ENCODE measurements around the gene HOPX. TPM values are rescaled to one million over a fixed set of nuclear protein-coding genes. Genes with fewer than 3 reads are reported as not detected.

The HOPX gene
- total and polyA plus RNA-seq, 2 of the 8 experiments (the other 6 are each of a cell fraction or from before 2014, with no cell fraction given), result not detected

DNA sequence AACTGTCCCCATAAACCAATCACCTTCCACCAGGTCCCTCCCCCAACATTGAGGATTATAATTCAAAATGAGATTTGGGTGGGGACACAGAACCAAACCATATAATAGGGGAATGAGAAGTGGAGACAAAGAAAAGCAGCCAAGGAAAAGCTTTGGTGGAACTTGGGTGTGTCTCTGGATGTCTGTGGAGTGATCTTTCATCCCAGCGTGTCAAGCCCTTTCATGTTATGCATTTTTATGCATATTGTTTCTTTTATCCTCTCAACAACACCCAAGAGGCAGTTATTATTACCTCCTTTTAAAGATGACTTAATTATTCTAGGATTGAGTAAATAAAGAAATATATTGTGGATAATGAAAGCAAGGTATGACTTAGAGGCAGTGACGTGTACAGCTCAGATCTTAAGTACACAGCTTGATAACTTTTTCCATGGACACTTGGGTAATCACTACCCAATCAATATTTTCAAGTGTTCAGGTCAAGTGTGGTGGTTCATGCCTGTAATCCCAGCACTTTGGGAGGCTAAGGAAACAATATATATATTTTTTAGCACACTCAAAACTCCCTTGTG, 42.6 kb upstream of the HOPX start:
- WGBS, 2 experiments (ENCODE audit: extremely low coverage in 1 of 2, insufficient coverage in 1 of 2, insufficient read length in 1 of 2, insufficient replicate concordance in 2 of 2, low coverage in 1 of 2, low lambda C conversion rate in 2 of 2, missing lambda C conversion rate in 1 of 2), result 83% methylated on average over 2 of the region's 2 CpGs; no CpG with 5 or more reads in 1 of the 2 experiments
- Histone ChIP-seq H2AK5ac (ENCODE audit: low read depth, low read length) (no peak overlapping the region), H3K4me3 (ENCODE audit: extremely low read depth in 1 of 4, insufficient read depth in 2 of 4, low read depth in 3 of 4, low read length in 4 of 4) (no peak overlapping the region), H2AFZ (ENCODE audit: low read length) (no peak overlapping the region), H2BK12ac (ENCODE audit: low read depth, low read length) (no peak overlapping the region), H3K9me3 (ENCODE audit: insufficient read depth in 2 of 2, low read depth in 1 of 2, low read length in 1 of 2) (no peaks in the 10 kb centered on the region), H3K23ac (ENCODE audit: insufficient read length) (no peak overlapping the region), H2BK15ac (ENCODE audit: low read length) (no peak overlapping the region), H3K4me1 (replicated peaks in 1 of 4; ENCODE audit: control insufficient read depth in 3 of 4, insufficient read depth in 4 of 4, low read length in 3 of 4) (no peaks in the 10 kb centered on the region), H4K5ac (ENCODE audit: insufficient read length, low read depth, low read length) (no peak overlapping the region), H3K9ac (replicated peaks in 1 of 4; ENCODE audit: extremely low read depth in 1 of 4, low read depth in 3 of 4, low read length in 3 of 4) (no peak overlapping the region), H3K14ac (ENCODE audit: insufficient read length) (no peak overlapping the region), H2BK5ac (ENCODE audit: low read depth, low read length) (no peak overlapping the region), H2BK120ac (replicated peaks; ENCODE audit: low read depth, low read length) (no peak overlapping the region), H3K23me2 (ENCODE audit: low read depth, low read length) (no peaks in the 10 kb centered on the region), H3K18ac (ENCODE audit: extremely low read depth, low read length) (no peak overlapping the region), H3K4me2 (ENCODE audit: insufficient read depth in 1 of 2, low read depth in 2 of 2, low read length in 2 of 2) (no peak overlapping the region), H3K27ac (ENCODE audit: low read depth, low read length) (no peak overlapping the region), H2BK20ac (ENCODE audit: low read length) (no peak overlapping the region), H4K91ac (replicated peaks; ENCODE audit: insufficient read length, low read length) (no peak overlapping the region), H3K79me2 (ENCODE audit: control insufficient read depth in 1 of 2, insufficient read depth in 2 of 2, low read length in 2 of 2) (no peaks in the 10 kb centered on the region), H3K36me3 (ENCODE audit: control insufficient read depth in 2 of 4, insufficient read depth in 4 of 4, low read length in 3 of 4) (no peaks in the 10 kb centered on the region), H4K20me1 (replicated peaks in 1 of 2; ENCODE audit: control insufficient read depth in 1 of 2, insufficient read depth in 2 of 2, low read length in 2 of 2) (no peaks in the 10 kb centered on the region), H3K79me1 (ENCODE audit: low read depth, low read length) (no peaks in the 10 kb centered on the region), H3K27me3 (replicated peaks in 1 of 4; ENCODE audit: control insufficient read depth in 3 of 4, extremely low read depth in 1 of 4, insufficient read depth in 3 of 4, low read length in 3 of 4) (no peaks in the 10 kb centered on the region), H3K56ac (replicated peaks; ENCODE audit: insufficient read length, low read depth, low read length) (no peak overlapping the region), H3K4ac (replicated peaks; ENCODE audit: insufficient read length, low read depth, low read length) (no peak overlapping the region), H4K8ac (ENCODE audit: extremely low read depth, insufficient read depth, low read length) (no peak overlapping the region)
- ChIA-PET POLR2A (ENCODE audit: partially characterized antibody) (no interaction called here), CTCF (ENCODE audit: partially characterized antibody) (interaction anchor here (1.2 kb wide), 1 partner anchor 8 kb away, joined by 6 read pairs; no protein-coding TSS in a partner anchor)
- DNase-seq (ENCODE audit: low read depth in 1 of 2, low spot score in 2 of 2) (no peak), FAIRE-seq (no peak)

Data from H1 (cell line).